ENCODE data around the gene TOM1L1. TPM values are rescaled to one million over a fixed set of nuclear protein-coding genes. Genes with fewer than 3 reads are reported as not detected.

The TOM1L1 gene
- total RNA-seq, 4 donors from 2014 or later: 2.3 to 4.7 (median 4.2) TPM

DNA sequence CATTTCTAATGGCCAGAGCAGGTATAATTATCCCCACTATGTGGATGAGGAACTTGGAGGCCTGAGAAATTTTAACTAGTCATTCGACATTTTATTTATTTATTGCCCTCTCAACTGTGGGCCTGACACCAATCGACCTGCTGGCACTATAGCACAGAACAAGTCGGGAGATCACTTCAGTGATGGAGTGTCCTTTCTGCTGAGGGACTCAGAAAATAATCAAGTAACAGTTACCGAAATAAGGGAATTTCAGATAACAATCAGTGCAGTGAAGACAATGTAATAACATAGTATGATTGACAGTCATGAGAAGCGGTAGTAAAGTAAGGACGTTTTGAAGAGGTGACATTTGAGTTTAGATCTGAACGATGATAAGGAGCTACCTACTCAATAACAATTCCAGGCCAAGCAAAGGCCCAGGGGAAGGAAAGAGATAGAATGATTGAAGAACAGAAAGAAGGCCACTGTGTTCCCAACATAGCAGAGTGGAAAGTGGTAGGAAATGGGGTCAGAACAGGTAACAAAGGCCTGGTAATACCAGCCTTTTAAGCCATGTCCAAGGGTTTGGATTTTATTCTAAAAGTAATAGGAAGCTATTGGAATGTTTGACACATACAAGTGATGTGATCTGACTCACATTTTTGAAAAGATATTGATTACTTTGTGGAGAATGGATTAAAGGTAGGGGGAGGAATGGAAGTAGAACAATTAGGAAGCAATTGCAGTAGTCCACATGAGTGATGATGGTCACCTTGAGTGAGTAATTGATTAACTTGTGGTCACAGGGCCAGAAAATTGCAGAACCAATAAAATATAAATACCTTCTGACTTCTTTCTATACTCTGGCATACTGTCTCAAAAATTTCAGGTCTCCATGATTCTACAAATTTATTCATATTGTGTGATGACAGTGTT lies 69.3 kb downstream of the TOM1L1 start:
- Histone ChIP-seq H3K36me3 (peaks cover 0 to 3% of the 10 kb centered on the region in 2 donors), H3K9me3 (no peaks in the 10 kb centered on the region), H3K27me3 (no peaks in the 10 kb centered on the region), H3K4me1 (peaks cover 20 to 36% of the 10 kb centered on the region in 2 donors), H3K4me3 (peak overlapping the region; percentile 96 to 98 (median 97)), H3K27ac (peak overlapping the region; percentile 82 to 94 (median 86))
- ATAC-seq: no peak
- no peak for DNase-seq
- TF ChIP-seq POLR2A (IDR thresholded peaks at IDR 0.05): no peak
- TF ChIP-seq, protein P1, sequence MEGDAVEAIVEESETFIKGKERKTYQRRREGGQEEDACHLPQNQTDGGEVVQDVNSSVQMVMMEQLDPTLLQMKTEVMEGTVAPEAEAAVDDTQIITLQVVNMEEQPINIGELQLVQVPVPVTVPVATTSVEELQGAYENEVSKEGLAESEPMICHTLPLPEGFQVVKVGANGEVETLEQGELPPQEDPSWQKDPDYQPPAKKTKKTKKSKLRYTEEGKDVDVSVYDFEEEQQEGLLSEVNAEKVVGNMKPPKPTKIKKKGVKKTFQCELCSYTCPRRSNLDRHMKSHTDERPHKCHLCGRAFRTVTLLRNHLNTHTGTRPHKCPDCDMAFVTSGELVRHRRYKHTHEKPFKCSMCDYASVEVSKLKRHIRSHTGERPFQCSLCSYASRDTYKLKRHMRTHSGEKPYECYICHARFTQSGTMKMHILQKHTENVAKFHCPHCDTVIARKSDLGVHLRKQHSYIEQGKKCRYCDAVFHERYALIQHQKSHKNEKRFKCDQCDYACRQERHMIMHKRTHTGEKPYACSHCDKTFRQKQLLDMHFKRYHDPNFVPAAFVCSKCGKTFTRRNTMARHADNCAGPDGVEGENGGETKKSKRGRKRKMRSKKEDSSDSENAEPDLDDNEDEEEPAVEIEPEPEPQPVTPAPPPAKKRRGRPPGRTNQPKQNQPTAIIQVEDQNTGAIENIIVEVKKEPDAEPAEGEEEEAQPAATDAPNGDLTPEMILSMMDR (IDR thresholded peaks at IDR 0.05 in 4 of 5, conservative IDR thresholded peaks at IDR 0.05 in 1 of 5): no peak
- intact Hi-C loops (cut with DNase I; ENCODE audit: low total_unique reads) (loop anchor here (10.0 kb wide), 1 partner anchor 265 kb away; no protein-coding TSS in a partner anchor), in situ Hi-C loops (cut with MboI; ENCODE audit: low sequenced_read_pairs in 4 of 4) (no loop called here)

DNA sequence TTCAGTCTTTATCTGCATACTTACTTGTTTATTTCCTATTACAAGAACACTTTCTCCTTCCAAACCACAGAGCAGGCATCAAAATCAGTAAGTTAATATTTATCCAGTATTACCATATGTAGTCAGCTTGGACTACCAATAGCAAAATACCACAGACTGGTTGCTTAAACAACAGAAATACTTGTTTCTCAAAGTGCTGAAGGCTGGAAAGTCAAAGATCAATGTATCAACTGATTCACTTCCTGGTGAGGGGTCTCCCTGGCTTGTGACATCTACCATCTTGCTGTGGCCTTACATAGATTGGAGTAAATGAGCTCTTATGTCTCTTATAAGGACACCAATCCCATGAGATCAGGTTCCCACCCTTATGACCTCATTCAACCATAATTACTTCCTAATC lies 70.5 kb downstream of the TOM1L1 start:
- Histone ChIP-seq H3K36me3 (no peaks in the 10 kb centered on the region), H3K4me3 (no peak overlapping the region), H3K27me3 (no peaks in the 10 kb centered on the region), H3K9me3 (no peaks in the 10 kb centered on the region), H3K27ac (no peak overlapping the region), H3K4me1 (peaks cover 20 to 34% of the 10 kb centered on the region in 2 donors)
- DNase-seq (no peak), ATAC-seq (no peak)
- TF ChIP-seq POLR2A (IDR thresholded peaks at IDR 0.05): no peak
- TF ChIP-seq, protein P1 (IDR thresholded peaks at IDR 0.05 in 4 of 5, conservative IDR thresholded peaks at IDR 0.05 in 1 of 5): no peak
- in situ Hi-C loops (cut with MboI; ENCODE audit: low sequenced_read_pairs in 4 of 4): no loop called here
- intact Hi-C loops (cut with DNase I; ENCODE audit: low total_unique reads): no loop called here

DNA sequence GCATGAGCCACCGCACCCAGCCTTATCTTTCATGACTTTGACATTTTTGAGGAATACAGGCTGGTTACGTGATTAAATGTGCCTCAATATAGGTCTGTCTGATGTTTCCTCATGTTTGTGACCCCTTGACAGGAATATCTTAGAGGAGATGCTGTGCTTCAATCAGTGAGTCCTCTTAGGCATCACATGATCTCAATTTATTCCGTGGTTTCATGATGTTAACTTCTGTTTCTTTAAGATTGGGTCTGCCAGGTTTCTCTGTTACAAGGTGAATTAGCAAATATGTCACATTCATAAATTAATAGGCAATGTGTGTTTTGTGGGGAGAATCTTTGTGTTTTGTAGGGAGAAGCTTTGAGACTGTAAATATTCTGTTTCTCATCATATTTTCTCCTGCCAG lies 71.2 kb downstream of the TOM1L1 start:
- DNase-seq (no peak), ATAC-seq (no peak)
- Histone ChIP-seq H3K4me1 (peaks cover 16 to 26% of the 10 kb centered on the region in 2 donors), H3K27me3 (no peaks in the 10 kb centered on the region), H3K9me3 (no peaks in the 10 kb centered on the region), H3K36me3 (no peaks in the 10 kb centered on the region), H3K27ac (no peak overlapping the region), H3K4me3 (no peak overlapping the region)
- intact Hi-C loops (cut with DNase I; ENCODE audit: low total_unique reads) (no loop called here), in situ Hi-C loops (cut with MboI; ENCODE audit: low sequenced_read_pairs in 4 of 4) (no loop called here)
- TF ChIP-seq, protein P1 (IDR thresholded peaks at IDR 0.05 in 4 of 5, conservative IDR thresholded peaks at IDR 0.05 in 1 of 5): no peak
- TF ChIP-seq POLR2A (IDR thresholded peaks at IDR 0.05): no peak

DNA sequence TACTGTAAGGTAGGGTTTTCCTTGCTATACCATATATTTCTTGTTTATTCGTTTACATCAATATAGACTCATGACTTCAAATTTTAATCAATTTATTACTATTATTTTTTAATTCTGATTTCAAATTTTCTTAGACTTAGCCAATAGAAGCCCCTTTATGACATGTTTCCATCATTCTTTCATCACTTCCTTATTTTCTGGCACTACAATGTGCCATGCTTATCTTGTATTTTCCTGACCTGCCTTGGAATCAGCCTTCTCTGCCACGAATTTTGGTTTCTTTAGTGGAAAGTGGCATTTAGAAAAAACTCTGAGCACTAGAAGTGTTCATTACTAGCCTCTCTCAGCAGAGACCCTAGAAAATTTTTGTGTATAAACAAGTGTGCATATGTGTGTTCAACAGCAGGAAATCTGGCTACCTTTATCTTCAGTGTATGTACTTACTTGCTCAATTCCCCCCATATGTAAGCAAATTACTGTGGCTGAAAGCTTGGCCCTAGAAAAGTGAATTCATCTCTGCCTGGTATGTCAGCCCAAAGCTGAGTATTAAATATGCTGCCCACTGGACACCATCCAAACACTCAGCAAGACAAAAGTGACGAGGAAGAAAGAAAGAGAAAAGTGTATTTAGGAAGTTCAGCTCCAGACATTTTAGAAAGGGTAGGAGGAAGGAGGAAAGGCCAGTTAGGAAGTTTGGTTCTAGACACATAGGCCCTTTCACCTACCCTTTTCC lies 71.9 kb downstream of the TOM1L1 start:
- in situ Hi-C loops (cut with MboI; ENCODE audit: low sequenced_read_pairs in 4 of 4): no loop called here
- intact Hi-C loops (cut with DNase I; ENCODE audit: low total_unique reads): no loop called here
- Histone ChIP-seq H3K27ac (no peak overlapping the region), H3K27me3 (no peaks in the 10 kb centered on the region), H3K4me1 (peaks cover 12 to 20% of the 10 kb centered on the region in 2 donors), H3K36me3 (no peaks in the 10 kb centered on the region), H3K9me3 (no peaks in the 10 kb centered on the region), H3K4me3 (no peak overlapping the region)
- ATAC-seq (no peak), DNase-seq (no peak)
- TF ChIP-seq POLR2A (IDR thresholded peaks at IDR 0.05): no peak
- TF ChIP-seq, protein P1 (IDR thresholded peaks at IDR 0.05 in 4 of 5, conservative IDR thresholded peaks at IDR 0.05 in 1 of 5): no peak

Data from gastrocnemius medialis (tissue), 4 donors.